Cortex of kidney (tissue), 1 donor: ENCODE measurements around the gene WWC2.
"Not testable (repeated sequence)": the region's sequence is repeated elsewhere in the genome, so short reads cannot be mapped to it uniquely, and the experiment has no call there.

Experiments
- DNase-seq: peaks from one replicate; lab custom pipeline; 2025; lab: John Stamatoyannopoulos, UW

Gene WWC2

DNA sequence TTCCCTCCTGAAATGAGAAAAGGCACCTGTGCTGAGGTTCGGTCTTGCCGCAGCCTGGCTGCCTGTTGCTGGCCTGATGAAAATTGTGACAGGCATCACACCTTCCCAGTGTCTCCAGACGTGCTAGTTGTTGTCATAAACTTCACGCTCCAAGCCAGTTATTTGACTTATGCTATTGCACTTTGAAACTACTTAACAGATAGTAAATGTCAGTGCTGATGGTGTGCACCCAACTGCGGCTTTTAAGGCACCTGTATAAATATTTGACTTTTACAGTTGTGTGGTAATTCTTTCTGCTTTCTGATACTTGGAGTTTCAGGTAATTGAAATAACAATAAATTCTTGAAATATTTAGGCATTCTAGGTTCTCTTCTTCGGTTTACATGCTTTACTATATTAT lies 1.8 kb downstream of the WWC2 start:
- DNase-seq: no peak

DNA sequence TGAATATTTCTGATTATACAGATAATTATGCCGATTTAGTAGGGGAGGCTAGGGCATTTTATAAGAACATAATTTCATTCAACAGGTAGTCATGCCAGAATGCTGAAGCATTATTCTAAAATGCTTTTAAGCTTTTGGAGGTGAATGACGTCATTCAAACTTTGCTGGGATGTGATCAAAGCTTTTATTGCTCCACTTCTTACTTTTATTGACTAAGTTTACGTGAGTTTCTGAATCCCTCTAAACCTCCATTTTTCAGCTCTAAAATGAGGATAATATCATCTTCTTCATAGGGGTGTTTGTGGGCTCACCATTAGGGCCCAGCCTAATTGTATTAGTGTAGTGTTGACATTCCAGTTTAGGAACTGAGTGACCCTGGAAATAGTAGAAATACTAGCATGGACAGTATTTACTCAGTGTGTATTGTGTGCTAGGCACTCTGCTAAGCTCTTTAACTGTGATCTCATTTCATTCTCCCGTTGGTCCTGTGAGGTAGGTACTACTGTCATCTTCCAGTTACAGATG lies 3.0 kb downstream of the WWC2 start:
- DNase-seq: no peak

DNA sequence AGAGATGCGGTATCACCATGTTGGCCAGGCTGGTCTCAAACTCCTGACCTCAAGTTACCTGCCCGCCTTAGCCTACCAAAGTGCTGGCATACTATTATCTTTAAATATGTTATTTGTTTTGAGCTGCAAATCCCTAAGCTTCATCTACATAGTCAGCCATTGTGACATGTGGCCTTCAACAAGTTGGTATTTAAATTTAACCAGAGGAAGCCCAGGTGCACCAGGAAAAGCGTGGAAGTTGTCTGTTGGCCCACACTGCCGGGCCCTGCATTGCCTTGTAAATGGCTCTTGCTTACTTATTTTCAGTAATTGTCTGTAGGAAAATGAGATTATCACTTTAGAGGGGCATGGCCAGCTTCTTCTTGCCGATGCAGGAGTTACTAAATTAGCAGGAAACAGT lies 6.0 kb downstream of the WWC2 start:
- DNase-seq: no peak

DNA sequence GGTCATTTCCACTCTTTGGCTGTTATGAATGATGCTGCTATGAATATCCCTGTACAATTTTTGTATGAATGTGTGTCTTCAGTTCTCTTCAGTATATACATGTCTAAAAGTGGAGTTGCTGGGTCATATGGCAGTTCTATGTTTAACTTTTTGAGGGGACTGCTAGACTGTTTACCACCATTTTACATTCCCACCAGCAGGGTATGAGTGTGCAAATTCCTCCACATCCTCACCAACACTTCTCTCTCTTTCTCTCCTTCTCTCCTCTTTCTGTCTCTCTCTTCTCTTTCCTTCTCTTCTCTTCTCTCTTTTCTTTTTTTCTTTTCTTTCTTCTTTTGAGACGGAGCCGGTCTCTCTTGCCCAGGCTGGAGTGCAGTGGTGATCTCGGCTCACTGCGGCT lies 7.8 kb downstream of the WWC2 start:
- DNase-seq: no peak

DNA sequence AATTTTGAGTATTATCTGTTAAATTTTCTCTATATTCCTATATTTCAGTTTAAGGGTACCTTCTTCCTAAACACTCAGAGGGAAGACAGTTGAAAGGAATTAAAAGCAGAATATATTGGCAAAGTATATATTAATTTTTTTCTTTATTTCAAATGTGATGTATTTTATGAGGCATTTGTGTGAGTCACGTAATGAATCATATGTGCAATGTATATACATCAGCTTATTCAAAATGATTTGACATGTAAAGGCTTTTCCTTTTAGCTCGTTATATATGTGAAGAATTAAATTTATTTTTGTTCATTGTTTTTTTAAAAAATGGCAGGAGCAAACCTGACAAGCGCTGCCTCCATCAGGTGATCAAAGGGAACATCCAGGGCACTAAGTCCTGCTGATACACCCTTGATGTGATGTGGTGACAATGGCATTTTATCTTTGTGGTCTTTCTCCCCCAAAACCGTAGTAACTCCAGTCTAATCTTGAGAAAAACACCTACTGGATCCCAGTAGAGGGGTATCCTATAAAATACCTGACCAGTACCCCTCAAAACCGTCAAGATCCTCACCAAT lies 8.9 kb downstream of the WWC2 start:
- DNase-seq: no peak

DNA sequence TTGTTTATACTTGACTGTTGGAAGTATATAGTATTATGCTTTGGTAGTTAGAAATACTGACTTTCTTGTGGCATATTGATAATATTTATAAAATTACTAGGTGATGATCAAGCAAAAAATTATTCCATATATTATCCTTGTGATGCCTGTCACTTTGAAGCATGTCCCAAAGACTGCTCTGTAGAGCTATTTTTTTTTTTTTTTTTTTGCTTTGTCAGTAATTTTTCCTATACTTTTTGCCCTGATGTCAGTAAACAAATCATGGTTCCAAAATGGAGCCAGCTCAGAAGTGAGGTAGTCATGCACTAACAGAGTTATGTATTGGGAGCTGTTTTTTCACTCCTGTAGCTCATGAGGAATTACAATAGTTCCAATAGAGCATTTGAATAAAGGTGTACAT lies 11.2 kb downstream of the WWC2 start:
- no peak for DNase-seq

DNA sequence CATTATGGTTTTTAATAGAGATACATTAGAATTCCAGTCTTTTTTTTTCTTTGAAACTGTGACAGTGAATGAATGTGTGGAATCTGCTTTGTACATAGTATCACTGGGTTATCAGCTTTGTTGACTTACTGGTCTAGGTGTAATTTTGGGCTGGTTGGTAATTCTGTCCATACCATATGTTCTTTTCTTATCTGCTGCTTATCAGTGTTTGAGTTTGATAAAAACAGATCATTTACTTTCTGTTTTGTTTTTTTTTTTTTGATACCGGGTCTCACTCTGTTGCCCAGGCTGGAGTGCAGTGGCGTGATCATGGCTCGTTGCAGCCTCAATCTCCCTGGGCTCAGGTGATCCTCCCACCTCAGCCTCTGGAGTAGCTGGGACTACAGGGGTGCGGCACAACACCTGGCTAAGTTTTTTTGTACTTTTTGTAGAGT lies 12.4 kb downstream of the WWC2 start:
- DNase-seq: no peak

DNA sequence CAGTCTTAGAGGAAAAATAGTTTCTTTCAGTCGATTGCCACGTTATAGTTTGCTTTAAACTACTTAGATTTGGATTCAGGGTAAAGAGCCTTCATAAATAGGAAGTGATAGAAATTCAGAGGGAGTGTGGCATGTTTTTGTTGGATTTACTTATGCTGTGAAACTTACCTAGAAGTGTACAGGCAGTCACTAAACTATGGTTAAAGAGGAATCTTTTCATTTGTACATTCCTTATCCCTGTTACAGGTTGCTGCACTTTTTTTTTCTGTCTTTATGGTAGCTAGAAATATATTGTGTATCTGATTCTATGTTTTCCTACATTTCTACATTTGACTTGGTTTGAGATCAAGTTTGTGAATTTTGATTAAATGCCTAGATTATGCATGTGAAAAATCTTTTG lies 19.1 kb downstream of the WWC2 start:
- no peak for DNase-seq

DNA sequence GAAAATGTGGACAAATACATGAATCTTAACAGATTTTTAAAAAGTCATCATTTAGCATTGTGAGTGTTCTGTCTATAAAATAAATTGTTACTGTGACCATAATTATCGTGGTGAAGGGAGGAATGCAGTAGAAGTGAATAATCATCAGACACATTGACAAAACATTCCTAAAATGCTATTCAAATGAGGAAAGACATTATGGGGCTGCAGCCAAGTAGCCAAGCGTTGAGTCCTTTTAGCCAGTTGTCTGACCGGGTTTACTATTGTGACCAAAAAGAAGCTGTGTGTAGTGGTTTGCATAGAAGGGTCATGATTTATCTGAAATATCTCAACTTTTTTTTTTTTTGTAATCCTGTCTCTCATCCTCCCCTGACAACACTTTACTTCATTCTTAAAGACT lies 19.5 kb downstream of the WWC2 start:
- DNase-seq: no peak

DNA sequence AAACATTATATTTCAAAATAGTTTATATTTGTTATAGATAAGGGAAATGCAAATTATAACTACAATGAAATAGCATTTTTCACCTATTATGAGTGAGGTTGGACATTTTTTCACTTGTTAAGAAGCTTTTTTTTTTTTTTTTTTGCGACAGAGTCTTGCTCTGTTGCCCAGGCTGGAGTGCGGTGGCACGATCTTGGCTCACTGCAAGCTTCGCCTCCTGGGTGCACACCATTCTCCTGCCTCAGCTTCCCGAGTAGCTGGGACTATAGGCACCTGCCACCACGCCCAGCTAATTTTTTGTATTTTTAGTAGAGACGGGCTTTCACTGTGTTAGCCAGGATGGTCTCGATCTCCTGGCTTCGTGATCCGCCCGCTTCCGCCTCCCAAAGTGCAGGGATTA lies 22.6 kb downstream of the WWC2 start:
- DNase-seq: not testable (repeated sequence)

DNA sequence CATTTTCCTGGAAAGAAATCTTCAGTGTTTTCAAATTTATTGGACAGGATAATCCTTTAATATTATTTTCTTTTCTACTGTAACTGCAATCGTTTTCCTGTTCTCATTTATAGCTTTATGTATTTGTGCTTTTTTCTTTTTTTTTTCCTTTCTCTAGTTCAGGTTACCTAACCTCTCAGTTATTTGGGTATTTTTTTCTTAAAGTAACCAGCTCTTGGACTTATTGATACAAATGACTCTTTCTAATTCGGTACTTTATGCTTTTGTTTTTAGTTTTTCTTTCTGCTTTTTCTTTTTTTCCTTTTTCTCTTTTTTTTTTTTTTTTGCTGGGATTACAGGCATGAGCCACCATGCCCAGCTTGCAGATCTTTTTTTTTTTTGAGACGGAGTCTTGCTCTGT lies 25.2 kb downstream of the WWC2 start:
- DNase-seq: no peak

DNA sequence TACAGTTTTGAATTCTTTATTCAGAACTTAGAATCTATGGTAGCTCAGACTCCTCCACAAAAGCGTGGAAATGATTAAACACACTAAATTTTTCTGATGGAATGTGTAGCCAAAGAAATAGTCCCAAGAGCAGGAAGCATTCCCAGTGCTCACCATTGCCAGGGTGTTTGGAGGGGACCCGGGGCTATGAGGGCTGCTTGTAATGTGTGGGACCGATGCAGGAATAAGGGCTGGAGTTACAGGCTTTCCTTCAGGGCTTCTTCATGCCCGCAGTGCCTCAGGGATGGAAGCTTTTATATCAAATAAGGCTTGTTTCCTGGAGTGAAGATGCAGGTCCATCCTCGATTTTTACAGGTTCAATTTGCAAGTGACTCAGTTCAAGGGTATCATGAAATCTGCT lies 25.8 kb downstream of the WWC2 start:
- DNase-seq: no peak

DNA sequence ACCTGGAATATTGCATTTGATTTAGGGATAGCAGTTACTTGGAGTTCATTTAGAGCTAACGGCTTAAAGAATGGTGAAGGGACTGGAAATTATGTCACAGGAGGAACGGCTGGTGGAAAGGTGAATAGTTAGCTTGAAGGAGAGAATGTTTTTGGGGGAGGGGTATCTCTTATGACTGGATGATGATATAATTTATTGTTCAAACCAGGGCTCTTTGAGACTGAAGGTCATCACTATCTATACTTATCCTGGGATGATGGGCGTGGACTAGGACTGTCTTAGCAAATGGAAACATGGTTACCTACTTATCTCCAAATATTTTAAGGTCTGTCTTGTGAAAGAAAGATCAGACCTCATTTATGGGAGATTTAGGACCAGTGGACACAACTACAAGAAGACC lies 30.1 kb downstream of the WWC2 start:
- DNase-seq: no peak

DNA sequence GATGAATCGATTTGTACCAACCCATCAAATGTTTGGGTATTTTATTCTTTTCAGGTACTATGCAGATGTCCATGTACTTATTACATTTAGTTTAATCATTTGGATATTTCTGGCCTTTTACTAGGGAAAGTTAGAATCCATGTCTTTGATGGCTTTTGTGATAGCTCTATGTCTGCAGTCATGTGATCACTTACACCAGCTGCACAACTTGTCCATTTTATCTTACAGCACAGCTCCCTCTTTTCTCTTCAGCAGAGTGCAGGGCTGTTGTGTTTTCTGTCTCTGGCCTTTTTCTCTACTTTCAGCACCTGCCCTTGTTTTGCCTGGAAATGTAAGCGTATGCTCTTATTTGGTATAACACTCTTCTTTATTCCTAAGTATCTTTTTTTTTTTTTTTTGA lies 30.6 kb downstream of the WWC2 start:
- no peak for DNase-seq

DNA sequence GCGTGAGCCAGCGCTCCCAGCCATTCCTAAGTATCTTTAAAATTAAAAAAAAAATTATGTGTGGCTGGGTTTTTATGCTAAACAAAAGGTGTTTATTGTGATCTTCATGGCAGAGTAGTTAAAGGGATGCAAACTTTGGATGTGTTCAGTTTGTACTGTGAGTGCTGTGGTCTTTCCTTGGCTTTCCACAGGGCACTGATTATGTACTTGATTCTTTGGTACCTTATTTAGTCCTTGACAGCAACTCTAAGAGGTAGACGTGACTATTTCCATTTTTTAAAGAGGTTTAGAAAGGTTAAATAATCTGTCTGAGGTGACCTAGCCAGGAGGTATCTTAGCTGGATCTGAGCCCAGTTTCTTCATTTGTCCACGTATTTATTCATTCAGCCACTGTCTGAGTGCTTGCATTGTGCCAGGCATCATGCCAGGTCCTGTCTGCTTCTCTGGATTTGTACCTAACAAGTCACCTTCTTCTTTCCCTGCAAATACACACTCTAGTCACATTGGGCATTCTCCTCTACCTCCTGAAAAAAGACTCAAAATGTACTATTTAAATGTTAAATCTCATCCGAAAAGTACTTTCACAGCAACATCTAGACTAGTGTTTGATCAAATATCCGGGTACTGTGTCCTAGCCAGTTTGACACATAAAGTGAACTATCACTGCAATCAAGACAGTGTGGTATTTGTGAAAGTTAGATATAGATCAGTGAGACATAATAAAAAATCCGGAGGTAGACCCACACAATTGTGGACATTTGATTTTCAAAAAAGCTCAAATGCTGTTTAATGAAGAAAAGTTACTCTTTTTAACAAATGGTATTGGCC lies 31.5 kb downstream of the WWC2 start:
- no peak for DNase-seq

DNA sequence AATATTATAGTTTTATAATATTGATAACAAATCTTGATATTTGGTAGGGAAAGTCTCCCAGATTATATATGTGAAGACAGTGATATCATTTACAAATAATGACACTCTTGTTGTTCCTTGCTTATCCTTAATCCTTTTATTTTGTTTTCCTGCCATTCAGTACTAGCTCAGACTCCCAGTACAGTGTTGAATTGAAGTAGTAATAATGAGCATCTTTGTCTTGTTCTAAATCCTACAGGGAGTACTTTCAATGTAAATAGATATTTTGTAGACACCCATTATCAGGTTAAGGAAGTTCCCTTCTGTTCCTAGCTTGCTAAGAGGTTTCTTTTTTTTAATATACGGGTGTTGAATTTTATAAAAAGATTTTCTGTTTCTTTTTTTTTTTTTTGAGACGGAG lies 33.0 kb downstream of the WWC2 start:
- no peak for DNase-seq

DNA sequence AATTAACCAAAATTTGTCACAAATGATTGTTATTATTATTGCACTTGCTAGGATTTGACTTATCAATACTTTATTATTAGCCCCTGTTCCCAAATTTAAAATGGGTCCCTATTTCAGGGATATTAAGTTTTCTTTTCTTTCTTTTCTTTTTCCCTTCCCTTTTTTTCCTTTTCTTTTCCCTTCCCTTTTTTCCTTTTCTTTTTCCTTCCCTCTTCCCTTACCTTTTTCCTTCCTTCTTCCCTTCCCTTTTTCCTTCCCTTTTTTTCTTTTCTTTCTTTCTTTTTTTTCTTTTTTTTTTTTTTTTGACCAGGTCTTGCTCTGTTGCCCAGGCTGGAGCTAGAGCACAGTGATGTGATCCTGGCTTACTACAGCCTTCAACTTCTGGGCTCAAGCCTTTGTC lies 33.8 kb downstream of the WWC2 start:
- DNase-seq: no peak

DNA sequence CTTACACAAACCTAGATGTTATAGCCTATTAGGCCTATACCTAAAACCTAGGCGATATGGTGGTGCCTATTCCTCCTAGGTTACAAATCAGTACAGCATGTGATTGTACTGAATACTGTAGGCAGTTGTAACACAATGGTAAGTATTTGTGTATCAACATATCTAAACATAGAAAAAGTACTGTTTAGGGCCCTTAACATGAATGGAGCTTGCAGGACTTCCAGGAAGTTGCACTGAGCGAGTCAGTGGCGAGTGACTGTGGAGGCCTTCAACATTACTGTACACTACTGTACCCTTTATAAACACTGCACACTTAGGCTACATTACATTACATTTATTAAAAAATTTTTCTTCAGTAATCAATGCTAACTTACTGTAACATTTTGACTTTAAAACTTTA lies 37.8 kb downstream of the WWC2 start:
- no peak for DNase-seq

DNA sequence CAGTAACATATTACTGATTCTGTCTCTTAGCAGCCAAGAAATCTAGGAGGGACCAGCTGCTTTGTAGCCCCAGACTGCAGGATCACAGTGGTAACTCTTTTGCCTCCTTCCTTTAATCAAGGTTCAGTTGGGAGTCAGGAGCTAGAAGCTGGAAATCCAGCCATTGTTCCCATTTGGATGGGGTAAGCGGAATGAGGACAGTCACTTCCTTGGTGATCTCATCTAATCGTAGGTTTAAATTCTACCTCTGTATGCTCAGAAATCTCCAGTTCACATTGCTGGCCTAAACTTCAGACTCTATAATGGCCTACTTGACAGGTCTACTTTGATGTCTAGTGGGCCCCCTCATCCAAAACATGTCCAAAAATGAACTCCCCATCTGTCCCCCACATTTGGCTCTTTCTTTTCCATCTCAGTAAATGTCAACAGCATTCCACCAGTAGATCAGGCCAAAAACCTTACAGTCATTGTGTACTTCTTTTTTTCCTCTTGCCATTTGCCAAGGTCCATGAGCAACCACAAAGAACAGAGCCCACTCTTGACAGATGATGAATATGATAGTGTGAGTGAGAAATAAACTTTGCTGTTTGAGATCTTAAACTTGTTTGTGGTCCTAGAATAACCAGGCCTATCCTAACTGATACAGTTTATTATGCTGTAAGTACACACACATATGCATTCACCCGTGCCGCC lies 40.1 kb downstream of the WWC2 start:
- DNase-seq: no peak

DNA sequence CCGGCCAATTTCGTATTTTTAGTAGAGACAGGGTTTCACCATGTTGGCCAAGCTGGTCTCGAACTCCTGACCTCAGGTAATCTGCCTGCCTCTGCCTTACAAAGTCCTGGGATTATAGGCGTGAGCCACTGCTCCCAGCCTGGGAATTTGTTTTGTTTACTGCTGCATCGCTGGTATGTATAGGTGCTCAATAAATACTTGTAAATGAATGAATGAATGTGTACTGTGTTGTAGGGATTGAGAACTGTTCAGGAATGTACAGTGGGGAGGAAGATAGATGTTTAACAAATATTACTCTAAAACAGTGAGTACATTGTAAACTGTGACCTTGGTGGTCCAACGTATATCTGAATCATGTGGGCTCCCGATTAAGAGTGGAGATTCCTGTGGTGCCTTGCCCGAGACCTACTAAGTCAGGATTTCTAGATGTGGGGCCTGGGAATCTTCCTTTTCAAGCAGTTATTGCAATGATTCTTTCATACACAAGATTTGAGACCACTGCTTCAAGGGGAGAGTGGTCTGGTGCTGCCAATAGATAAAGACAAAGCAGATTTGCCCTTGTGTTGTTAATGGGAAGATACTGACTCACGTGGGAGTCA lies 41.0 kb downstream of the WWC2 start:
- no peak for DNase-seq

DNA sequence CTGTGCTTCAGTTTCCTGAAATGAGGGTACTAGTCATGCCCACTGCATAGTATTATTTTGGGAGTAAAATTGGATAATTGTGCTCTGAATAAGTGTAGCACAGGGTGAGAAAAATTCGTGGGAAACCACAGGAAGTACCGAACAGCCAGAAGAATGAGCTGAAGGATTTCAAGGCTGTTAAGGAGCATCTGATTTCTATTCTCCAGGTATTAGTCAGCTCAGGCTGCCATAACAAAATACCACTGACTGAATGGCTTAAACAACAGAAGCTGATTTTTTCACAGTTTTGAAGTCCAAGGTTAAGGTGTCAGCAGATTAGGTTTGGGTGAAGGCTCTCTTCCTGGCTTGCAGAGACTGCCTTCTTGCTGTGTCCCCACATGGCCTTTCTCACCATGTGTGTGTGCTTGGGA lies 41.9 kb downstream of the WWC2 start:
- no peak for DNase-seq

DNA sequence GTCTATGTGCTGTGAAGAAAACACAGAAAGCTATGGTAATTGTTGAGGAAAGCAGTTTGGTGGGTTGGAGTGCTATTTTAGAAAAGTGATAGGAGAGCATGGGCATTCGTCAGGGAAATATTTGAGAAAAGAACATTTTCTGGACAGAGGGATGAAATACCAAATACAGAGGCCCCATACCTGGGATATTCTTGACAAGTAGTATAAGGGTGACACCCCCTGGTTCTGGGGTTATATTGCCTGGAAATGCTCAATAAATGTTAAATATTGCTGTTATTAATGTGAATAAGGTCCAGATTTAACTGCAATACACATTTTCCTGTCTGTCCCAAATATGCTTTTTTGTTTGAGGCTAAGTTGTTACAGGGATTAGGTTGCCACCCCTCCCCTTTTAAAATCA lies 42.9 kb downstream of the WWC2 start:
- DNase-seq: no peak
